ENCODE data around the gene EEFSEC. TPM values are rescaled to one million over a fixed set of nuclear protein-coding genes. Genes with fewer than 3 reads are reported as not detected.

Gene EEFSEC
- total RNA-seq, 2 donors from 2014 or later = 10.5 to 12.8 TPM

DNA sequence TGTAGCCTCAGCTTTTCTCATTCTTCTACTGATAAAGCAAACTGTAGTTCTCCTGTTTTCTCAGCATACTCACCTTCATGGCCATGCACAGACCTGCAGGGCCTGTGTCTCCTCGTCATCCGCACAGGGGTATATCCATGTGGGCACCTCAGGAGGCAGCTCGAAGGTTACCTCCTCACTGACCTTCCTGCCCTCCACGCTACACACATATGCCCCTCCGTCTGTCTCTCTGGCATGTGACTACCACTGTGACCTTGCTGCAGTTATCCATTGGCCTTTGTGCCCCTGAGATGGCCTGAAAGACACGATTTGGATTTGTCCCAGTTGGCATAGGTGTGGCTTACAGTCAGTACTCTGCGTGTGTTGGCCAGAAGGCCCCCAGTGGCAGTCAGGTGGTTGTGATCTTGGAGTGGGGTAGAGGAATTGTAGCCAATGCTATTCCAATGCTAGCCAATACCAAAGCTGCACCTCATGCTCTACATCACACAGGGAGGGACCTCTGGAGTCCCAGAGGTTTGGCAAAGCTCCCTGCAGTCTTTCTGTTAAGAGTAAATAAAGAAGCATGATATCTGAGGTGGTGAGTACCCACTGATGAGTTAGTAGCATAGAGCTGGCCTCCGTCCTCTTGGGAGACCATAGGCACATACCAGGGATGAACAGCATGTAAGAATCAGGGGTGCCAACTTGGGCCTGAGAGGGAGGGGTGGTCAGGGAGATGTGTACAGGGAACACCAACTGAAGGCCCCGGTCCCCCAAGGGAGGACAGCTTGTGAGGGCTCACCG lies 143.4 kb downstream of the EEFSEC start:
- H3K4me3 Mint-ChIP-seq = no peak overlapping the region
- H3K27me3 Mint-ChIP-seq = no peaks in the 10 kb centered on the region
- H3K27ac Mint-ChIP-seq = peak overlapping the region; percentile 37
- H3K4me1 Mint-ChIP-seq = peaks cover 32% of the 10 kb centered on the region
- H3K9me3 Mint-ChIP-seq = no peaks in the 10 kb centered on the region
- H3K36me3 Mint-ChIP-seq (ENCODE audit: low read depth) = no peaks in the 10 kb centered on the region
- ATAC-seq (replicated peaks) = no peak

DNA sequence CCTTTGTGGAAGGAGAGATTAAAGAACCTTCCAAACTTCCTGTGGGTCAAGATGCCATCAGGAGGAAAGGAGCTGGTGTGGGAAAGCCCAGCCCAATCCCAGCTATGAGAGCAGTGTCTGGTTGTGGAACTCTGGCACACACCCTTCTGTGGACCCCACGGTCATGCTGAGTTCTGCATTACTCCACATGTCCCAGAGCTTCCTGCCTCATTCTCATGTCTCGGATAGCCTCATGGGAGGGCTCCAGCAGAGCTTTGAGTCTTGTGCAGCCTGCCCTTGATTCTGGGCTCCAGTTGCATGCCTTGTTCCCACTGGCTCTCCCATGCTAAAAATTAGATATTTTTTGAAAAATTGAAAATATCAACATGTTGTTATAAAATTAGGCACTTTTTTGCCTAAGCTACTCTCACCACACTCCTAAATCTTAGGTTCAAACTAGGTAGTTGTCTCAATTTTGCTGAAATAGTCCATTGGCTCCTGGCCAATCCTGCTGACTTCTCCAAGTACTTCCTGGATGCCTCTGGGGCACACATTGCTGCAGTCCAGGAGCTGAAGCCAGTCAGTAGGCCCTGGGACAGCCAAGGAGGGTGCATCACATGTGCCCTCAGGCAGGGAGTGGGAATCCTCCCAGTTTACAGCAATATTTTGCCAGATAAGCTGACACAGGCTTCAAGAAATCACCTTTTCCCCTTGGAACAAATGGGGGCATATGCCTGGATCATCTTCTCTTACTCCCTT lies 144.3 kb downstream of the EEFSEC start:
- Mint-ChIP-seq H3K9me3 (no peaks in the 10 kb centered on the region), H3K36me3 (ENCODE audit: low read depth) (no peaks in the 10 kb centered on the region), H3K27me3 (no peaks in the 10 kb centered on the region), H3K4me1 (peaks cover 35% of the 10 kb centered on the region), H3K27ac (no peak overlapping the region), H3K4me3 (no peak overlapping the region)
- ATAC-seq (replicated peaks) = no peak

- Mint-ChIP-seq H3K36me3 (ENCODE audit: low read depth) (no peaks in the 10 kb centered on the region), H3K4me3 (no peak overlapping the region), H3K27me3 (no peaks in the 10 kb centered on the region), H3K27ac (peak overlapping the region; percentile 41), H3K4me1 (peaks cover 12% of the 10 kb centered on the region), H3K9me3 (no peaks in the 10 kb centered on the region)
- ATAC-seq (replicated peaks) = no peak
These were observed 148.1 kb downstream of the EEFSEC start for GRCh38 chr3:128301186-128302023.

- Mint-ChIP-seq H3K27ac (no peak overlapping the region), H3K36me3 (ENCODE audit: low read depth) (no peaks in the 10 kb centered on the region), H3K4me3 (no peak overlapping the region), H3K27me3 (no peaks in the 10 kb centered on the region), H3K9me3 (no peaks in the 10 kb centered on the region), H3K4me1 (peaks cover 9% of the 10 kb centered on the region)
- ATAC-seq (replicated peaks) = no peak
These were observed 153.2 kb downstream of the EEFSEC start for GRCh38 chr3:128306481-128306880.

DNA sequence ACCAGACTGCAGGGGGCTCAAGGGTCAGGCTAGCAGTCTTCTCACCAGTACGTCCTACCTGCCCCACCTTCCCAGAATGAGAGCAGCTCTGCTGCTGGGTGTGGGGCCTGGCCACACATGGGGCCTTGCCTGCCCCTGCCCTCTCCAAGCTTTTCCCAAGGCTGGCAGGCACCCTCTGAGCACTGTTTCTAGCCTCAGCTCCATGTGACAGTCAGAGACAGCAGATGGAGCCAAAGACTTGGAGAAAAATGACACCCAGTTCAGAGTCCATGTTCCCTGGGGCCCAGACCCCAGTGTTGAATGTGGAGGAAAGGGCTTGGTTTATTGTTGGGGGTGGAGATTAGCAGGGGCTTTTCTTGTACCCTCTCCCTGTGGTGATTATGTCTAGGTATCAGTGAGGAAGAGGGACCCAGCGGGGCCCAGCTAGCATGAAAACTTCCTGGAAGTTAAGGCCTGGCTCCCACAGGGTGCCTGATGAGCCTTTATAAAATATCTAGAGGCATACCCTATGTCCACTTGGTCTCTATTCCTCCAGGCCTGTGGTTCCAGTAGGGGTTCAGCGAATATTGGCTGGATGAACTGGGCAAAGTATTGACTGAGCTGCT lies 153.8 kb downstream of the EEFSEC start:
- Mint-ChIP-seq H3K27ac (no peak overlapping the region), H3K4me1 (peaks cover 3% of the 10 kb centered on the region), H3K4me3 (no peak overlapping the region), H3K27me3 (no peaks in the 10 kb centered on the region), H3K36me3 (ENCODE audit: low read depth) (no peaks in the 10 kb centered on the region), H3K9me3 (no peaks in the 10 kb centered on the region)
- ATAC-seq (replicated peaks) = no peak

GRCh38 chr3:128307781-128308469 lies 154.6 kb downstream of the EEFSEC start:
- no peak overlapping the region for H3K4me3 Mint-ChIP-seq
- H3K27me3 Mint-ChIP-seq = no peaks in the 10 kb centered on the region
- no peaks in the 10 kb centered on the region for H3K9me3 Mint-ChIP-seq
- H3K4me1 Mint-ChIP-seq = peaks cover 3% of the 10 kb centered on the region
- no peaks in the 10 kb centered on the region for H3K36me3 Mint-ChIP-seq (ENCODE audit: low read depth)
- no peak for ATAC-seq (replicated peaks)
- no peak overlapping the region for H3K27ac Mint-ChIP-seq

GRCh38 chr3:128309026-128309425 lies 155.7 kb downstream of the EEFSEC start:
- no peaks in the 10 kb centered on the region for H3K36me3 Mint-ChIP-seq (ENCODE audit: low read depth)
- ATAC-seq (replicated peaks) = no peak
- no peak overlapping the region for H3K4me3 Mint-ChIP-seq
- no peaks in the 10 kb centered on the region for H3K27me3 Mint-ChIP-seq
- peaks cover 8% of the 10 kb centered on the region for H3K4me1 Mint-ChIP-seq
- H3K9me3 Mint-ChIP-seq = no peaks in the 10 kb centered on the region
- no peak overlapping the region for H3K27ac Mint-ChIP-seq

DNA sequence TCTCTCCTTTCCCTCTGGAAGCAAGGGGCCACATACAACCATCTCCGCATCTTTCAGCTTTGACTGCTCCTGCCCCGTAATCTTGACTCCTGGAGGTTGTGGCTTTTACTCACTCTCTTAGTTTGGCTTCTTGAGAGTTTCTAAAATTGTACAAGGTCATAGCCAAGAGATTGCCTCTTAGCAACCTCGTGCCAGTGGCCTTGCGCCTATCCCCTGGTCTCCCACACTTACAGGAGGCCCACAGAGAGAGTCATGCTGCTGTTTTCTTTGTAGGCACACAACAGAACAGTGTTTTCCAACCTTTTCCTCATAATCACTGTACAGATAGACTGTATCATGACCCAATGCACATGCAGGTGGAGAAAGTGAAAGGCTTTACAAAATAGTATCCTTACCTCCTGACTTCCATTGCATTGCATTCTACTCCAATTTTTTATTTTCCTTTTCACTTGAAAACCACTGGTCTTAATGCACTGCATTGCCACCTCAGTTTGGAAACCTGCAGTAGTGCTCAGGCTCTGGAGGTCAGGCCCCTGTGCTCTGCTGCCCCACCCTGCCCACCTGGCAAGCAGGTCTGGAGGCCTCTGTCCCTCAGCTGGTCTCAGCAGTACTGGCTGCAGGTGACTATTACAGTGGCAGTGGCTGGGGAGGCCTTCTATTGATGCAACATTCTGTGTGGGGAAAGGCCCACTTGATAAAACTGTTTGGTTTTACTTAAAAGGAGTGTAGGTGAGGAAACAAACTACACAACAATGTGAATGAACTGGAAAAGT lies 157.2 kb downstream of the EEFSEC start:
- no peaks in the 10 kb centered on the region for H3K36me3 Mint-ChIP-seq (ENCODE audit: low read depth)

GRCh38 chr3:128311441-128311844 lies 158.2 kb downstream of the EEFSEC start:
- Mint-ChIP-seq H3K27me3 (no peaks in the 10 kb centered on the region), H3K27ac (no peak overlapping the region), H3K9me3 (no peaks in the 10 kb centered on the region), H3K4me1 (peaks cover 13% of the 10 kb centered on the region), H3K4me3 (no peak overlapping the region), H3K36me3 (ENCODE audit: low read depth) (no peaks in the 10 kb centered on the region)
- ATAC-seq (replicated peaks) = no peak

More for the DNA sequence above, 157.2 kb downstream of the EEFSEC start:
- peak overlapping the region; percentile 64 for H3K27ac Mint-ChIP-seq
- H3K27me3 Mint-ChIP-seq = no peaks in the 10 kb centered on the region
- peaks cover 8% of the 10 kb centered on the region for H3K4me1 Mint-ChIP-seq
- no peak overlapping the region for H3K4me3 Mint-ChIP-seq
- no peak for ATAC-seq (replicated peaks)
- H3K9me3 Mint-ChIP-seq = no peaks in the 10 kb centered on the region

DNA sequence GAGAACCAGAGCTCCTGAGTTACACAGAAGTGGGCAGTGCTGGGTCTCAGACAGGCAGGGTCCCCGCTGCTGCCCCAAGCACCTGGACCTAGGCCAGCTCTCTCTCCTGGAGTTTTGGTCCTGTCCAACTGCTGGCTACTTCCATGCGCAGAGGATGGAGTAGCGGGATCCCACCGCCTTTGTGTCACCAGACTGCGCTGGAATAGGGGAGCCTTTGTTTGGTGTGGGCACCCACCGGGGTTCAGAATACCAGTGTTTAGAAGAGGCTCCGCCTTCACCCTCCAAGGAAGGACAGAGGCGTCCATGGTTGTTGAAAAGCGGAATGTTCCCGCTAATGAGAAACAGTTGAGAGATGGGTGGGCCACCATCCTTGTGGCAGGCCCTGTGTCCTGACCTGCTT lies 159.0 kb downstream of the EEFSEC start:
- Mint-ChIP-seq H3K4me1 (peaks cover 20% of the 10 kb centered on the region), H3K27me3 (no peaks in the 10 kb centered on the region), H3K9me3 (no peaks in the 10 kb centered on the region), H3K27ac (no peak overlapping the region), H3K36me3 (ENCODE audit: low read depth) (no peaks in the 10 kb centered on the region), H3K4me3 (no peak overlapping the region)
- ATAC-seq (replicated peaks) = no peak

GRCh38 chr3:128313071-128313725 lies 159.9 kb downstream of the EEFSEC start:
- Mint-ChIP-seq H3K9me3 (no peaks in the 10 kb centered on the region), H3K27me3 (no peaks in the 10 kb centered on the region), H3K27ac (peak overlapping the region; percentile 65), H3K36me3 (ENCODE audit: low read depth) (no peaks in the 10 kb centered on the region), H3K4me1 (peaks cover 25% of the 10 kb centered on the region), H3K4me3 (no peak overlapping the region)
- no peak for ATAC-seq (replicated peaks)

GRCh38 chr3:128313935-128314334 lies 160.7 kb downstream of the EEFSEC start:
- Mint-ChIP-seq H3K27me3 (no peaks in the 10 kb centered on the region), H3K36me3 (ENCODE audit: low read depth) (peaks cover 1% of the 10 kb centered on the region), H3K4me1 (peaks cover 25% of the 10 kb centered on the region), H3K27ac (peak overlapping the region; percentile 65), H3K4me3 (no peak overlapping the region), H3K9me3 (no peaks in the 10 kb centered on the region)
- ATAC-seq (replicated peaks) = no peak

- peaks cover 5% of the 10 kb centered on the region for H3K36me3 Mint-ChIP-seq (ENCODE audit: low read depth)
- no peak for ATAC-seq (replicated peaks)
- peaks cover 22% of the 10 kb centered on the region for H3K4me1 Mint-ChIP-seq
- no peak overlapping the region for H3K4me3 Mint-ChIP-seq
- no peaks in the 10 kb centered on the region for H3K9me3 Mint-ChIP-seq
- no peaks in the 10 kb centered on the region for H3K27me3 Mint-ChIP-seq
- H3K27ac Mint-ChIP-seq = no peak overlapping the region
These were observed 162.0 kb downstream of the EEFSEC start for GRCh38 chr3:128315313-128315712.

Data from activated T-helper 17 cell treated with anti-CD3 and anti-CD28 coated beads, Interleukin-2, amount 50 U/mL, for 72 hours (primary cell).